Activated CD4-positive, alpha-beta T cell treated with anti-CD3 and anti-CD28 coated beads, Interleukin-2, Interleukin-4, amounts not matched to agents 100 ng/mL and 50 ng/mL, durations not matched to agents 16 hours and 8 hours (primary cell): ENCODE results near the gene ZDHHC9.

ENCODE experiments used
- DNase-seq: peaks from one replicate; pipeline ENCODE4 v3.0.0-alpha.2; 2020; ENCODE audit warnings: low spot score

ZDHHC9 gene

GRCh38 chrX:129818123-129818522, 25.6 kb downstream of the ZDHHC9 start:
- no peak for DNase-seq

- DNase-seq = no peak
Observed at GRCh38 chrX:129813662-129814368, 29.9 kb downstream of the ZDHHC9 start.

GRCh38 chrX:129808829-129809796, 34.6 kb downstream of the ZDHHC9 start:
- no peak for DNase-seq

DNA sequence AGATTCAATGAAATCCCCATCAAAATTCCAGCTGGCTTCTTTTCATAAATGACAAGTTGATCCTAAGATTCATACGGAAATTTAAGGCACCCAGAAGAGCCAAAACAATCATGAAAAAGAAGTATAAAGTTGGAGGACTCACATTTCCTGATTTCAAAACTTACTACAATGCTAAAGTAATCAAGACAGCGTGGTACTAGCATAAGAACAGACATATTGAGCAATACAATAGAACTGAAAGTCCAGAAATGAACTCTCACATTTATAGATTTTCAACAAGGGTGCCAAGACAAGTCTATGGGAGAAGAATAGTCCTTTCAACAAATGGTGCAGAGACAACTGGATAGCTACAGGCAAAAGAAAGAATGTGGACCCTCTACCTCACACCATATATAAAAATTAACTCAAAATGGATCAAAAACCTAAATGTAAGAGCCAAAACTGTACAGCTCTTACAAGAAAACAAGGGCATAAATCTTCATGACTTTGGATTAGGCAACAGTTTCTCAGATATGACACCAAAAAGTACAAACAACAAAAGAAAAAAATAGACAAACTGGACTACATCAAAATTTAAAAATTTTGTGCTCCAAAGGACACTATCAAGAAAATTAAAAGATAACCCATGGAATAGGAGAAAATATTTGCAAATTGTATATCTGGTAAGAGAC, 35.4 kb downstream of the ZDHHC9 start:
- DNase-seq = no peak

DNA sequence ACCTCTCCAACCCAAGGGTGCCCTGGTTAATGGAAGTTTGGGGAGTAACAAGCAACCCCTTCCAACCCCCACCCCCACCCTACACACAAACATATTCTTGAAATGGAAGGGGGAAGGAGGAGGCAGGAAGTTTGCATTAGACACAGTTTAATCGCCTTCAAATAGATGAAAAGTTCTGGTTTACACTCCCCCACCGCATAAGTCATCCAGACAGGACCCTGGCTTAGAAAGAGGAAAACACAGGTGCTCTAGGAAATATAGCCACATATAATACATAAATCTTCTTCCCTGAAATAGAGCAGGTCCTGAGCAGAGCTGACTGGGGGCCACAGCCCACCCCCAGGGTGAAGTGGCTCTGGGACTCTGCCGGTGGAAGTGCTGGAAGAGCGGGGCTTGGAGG, 38.9 kb downstream of the ZDHHC9 start:
- no peak for DNase-seq

GRCh38 chrX:129802863-129803262, 40.8 kb downstream of the ZDHHC9 start:
- DNase-seq = no peak

GRCh38 chrX:129800186-129800585, 43.5 kb downstream of the ZDHHC9 start:
- DNase-seq = no peak

DNA sequence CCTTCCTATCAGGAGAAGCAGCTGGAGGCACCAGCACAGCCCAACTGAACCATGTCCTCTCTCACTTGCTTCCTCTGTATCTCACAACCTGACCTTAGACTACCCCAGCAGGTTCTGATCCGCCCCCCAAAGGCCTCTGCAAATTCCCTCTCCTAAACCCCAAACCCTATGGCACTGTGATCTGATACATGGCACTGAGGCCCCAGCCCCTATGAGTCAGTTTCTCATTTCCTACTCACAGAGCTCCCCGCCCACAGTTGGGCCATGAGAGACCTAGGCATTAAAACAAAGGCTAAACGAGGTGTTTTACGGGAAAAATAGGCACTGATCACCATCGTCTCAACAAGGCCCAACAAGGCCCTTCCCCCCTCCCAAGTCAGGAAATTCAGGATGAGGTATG, 44.8 kb downstream of the ZDHHC9 start:
- DNase-seq = no peak

GRCh38 chrX:129798456-129798855, 45.2 kb downstream of the ZDHHC9 start:
- DNase-seq = no peak

GRCh38 chrX:129797251-129797906, 46.3 kb downstream of the ZDHHC9 start:
- DNase-seq = no peak

GRCh38 chrX:129795584-129795983, 48.1 kb downstream of the ZDHHC9 start:
- no peak for DNase-seq

- DNase-seq = no peak
Observed at GRCh38 chrX:129793604-129794191, 50.0 kb downstream of the ZDHHC9 start.

DNA sequence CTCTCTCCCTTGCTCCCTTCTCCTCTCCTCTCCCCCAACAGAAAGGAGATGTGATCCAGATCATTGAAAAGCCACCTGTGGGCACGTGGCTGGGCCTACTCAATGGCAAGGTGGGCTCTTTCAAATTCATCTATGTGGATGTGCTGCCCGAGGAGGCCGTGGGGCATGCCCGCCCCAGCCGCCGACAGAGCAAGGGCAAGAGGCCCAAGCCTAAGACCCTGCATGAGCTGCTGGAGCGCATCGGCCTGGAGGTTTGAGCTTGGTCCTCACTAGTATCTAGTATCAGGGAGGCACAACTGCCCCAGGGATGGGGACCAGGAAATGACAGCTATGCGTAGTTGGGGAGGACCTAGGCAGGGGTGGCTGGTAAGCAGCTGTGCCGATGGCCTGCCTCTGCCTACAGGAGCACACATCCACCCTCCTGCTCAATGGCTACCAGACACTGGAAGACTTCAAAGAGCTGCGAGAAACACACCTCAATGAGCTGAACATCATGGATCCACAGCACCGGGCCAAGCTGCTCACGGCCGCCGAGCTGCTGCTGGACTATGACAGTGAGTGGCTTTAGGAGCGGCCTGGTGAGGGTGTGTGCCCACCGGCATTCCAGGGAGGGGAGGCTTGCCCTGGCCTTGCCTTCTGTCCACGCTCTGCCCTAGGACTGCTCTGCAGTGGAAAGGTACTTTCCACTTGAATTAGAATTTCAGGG, 50.9 kb downstream of the ZDHHC9 start:
- DNase-seq = no peak

- DNase-seq = no peak
Observed at GRCh38 chrX:129791961-129792570, 51.6 kb downstream of the ZDHHC9 start.

DNA sequence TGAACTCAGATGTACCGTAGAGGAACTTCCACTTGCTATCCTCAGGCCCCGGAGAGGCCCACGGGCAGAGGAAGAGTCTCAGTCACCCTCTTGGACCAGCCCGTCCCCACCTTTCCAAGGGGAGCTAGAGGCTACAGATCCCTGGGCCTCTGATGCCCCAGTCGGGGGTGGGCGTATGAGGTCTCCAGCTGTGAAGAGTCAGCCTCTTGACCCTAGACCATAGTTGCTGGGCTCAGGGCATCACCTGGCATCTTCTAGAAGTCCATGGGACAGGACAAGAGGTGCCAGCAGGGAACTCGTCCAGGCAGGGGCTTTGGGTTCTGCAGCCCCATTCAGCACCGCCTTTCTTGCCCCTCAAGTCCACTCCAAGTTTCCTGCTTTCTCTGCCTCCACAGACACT, 52.4 kb downstream of the ZDHHC9 start:
- no peak for DNase-seq

DNA sequence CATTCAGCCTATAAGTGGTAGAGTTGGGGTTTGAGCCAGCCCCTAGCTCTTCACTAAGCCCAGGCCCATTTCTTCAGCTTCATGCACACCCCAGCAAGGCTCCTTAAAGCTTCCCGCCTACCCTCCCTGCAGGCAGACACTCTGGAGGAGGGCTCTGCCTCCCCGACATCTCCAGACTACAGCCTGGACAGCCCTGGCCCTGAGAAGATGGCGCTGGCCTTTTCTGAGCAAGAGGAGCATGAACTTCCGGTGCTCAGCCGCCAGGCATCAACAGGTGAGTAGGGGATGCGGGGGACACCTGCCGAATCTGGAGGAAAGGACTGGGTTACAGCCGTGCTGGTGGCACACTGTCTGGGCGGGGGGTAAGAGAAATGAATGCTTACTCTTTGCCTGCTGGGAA, 52.9 kb downstream of the ZDHHC9 start:
- no peak for DNase-seq

GRCh38 chrX:129790146-129790545, 53.5 kb downstream of the ZDHHC9 start:
- DNase-seq = no peak

DNA sequence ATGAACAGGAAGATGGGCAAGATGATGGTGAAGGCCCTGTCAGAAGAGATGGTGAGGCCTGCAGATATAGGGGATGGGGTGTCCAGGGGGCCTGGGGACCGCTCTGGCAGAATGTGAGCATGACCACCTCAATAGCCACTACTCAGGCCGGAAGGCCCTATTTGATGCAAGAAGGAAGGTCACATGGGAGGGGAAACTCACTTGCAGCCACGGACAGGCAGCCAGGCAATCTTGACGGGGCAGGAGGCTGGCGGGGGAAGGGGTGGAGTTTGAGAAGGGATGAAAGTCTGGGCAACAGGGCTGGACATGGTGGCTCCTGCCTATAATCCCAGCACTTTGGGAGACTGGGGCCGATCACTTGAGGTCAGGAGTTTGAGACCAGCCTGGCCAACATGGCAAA, 55.2 kb downstream of the ZDHHC9 start:
- no peak for DNase-seq

- no peak for DNase-seq
Observed at GRCh38 chrX:129787336-129788055, 56.2 kb downstream of the ZDHHC9 start.

DNA sequence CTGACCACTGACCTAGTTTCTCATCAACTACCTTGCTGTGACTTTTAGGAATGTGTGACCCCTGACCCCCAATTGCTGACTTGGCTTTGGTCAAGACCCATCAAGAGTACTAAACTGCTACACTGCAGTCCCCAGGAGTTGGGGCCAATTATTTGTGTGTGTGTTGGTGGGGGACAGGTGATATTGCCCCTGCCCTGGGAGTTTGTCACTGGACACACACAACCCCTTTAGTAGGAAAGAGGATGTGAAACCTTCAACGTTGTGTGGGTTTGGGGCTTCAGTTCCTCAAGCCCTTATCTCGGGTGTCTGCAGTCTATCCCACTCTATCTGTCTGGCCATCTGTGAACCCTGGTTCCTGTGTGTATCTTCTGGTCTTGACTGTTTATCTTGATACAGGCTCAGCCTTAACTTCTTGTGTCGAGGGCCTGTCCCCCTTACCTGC, 57.5 kb downstream of the ZDHHC9 start:
- no peak for DNase-seq
